VCaP (cell line): ENCODE data around the gene NCKAP5.

Source experiments
- H3K27ac ChIP-seq: fragments of 450-650 bp; 2 replicates; pipeline ENCODE4 v1.5.1; 2017
- CTCF ChIP-seq: fragments of 450-650 bp; conservative IDR thresholded peaks from 2 replicates; pipeline ENCODE4 v1.5.1; 2017; ENCODE audit warnings: mild to moderate bottlenecking, moderate library complexity

NCKAP5 gene

GRCh38 chr2:133458280-133458679 lies 110.0 kb downstream of the NCKAP5 start:
- no peak for TF ChIP-seq CTCF

GRCh38 chr2:133457861-133458260 lies 110.4 kb downstream of the NCKAP5 start:
- no peak overlapping the region for H3K27ac ChIP-seq
- TF ChIP-seq CTCF, result no peak

More at GRCh38 chr2:133458280-133458679, 110.0 kb downstream of the NCKAP5 start:
- no peak overlapping the region for H3K27ac ChIP-seq

- no peak for TF ChIP-seq CTCF
- no peak overlapping the region for H3K27ac ChIP-seq
Observed at GRCh38 chr2:133456971-133457370, 111.3 kb downstream of the NCKAP5 start.

GRCh38 chr2:133456156-133456555 lies 112.1 kb downstream of the NCKAP5 start:
- H3K27ac ChIP-seq, result no peak overlapping the region
- no peak for TF ChIP-seq CTCF

- TF ChIP-seq CTCF, result no peak
- no peak overlapping the region for H3K27ac ChIP-seq
Observed at GRCh38 chr2:133453032-133453431, 115.2 kb downstream of the NCKAP5 start.

- TF ChIP-seq CTCF, result no peak
- no peak overlapping the region for H3K27ac ChIP-seq
Observed at GRCh38 chr2:133452583-133452982, 115.7 kb downstream of the NCKAP5 start.

- no peak for TF ChIP-seq CTCF
- H3K27ac ChIP-seq, result no peak overlapping the region
Observed at GRCh38 chr2:133452146-133452545, 116.1 kb downstream of the NCKAP5 start.

GRCh38 chr2:133448195-133448594 lies 120.1 kb downstream of the NCKAP5 start:
- peak overlapping the region; percentile 53 for H3K27ac ChIP-seq
- no peak for TF ChIP-seq CTCF
